GM23338 (cell line): ENCODE results near the gene IL20. TPM values are rescaled to one million over a fixed set of nuclear protein-coding genes. Genes with fewer than 3 reads are reported as not detected.

Experiments used
- ATAC-seq: fragments of 200-7000 bp; cut with Tn5 transposase; 3 replicates; pipeline ENCODE4 v1.9.1; 2020
- DNase-seq: peaks from one replicate; pipeline ENCODE4 v3.0.0-alpha.2; 2015; ENCODE audit warnings: low spot score
- H2AFZ ChIP-seq: fragments of 200-600 bp; sonication (generic); 2 replicates; pipeline ENCODE4 v1.8.0; 2016; ENCODE audit warnings: antibody characterized with exemption, mild to moderate bottlenecking, moderate library complexity
- H3F3A ChIP-seq: fragments of 200-600 bp; sonication (generic); replicated peaks from 2 replicates; pipeline ENCODE4 v1.8.0; 2017; ENCODE audit warnings: antibody characterized with exemption, mixed run types, low read depth
- H3K27ac ChIP-seq: fragments of 200-600 bp; sonication (generic); 2 replicates; pipeline ENCODE4 v1.6.1; 2016; ENCODE audit warnings: low read depth
- H3K27me3 ChIP-seq: fragments of 200-600 bp; sonication (generic); 2 replicates; pipeline ENCODE4 v1.8.0; 2016; ENCODE audit warnings: mild to moderate bottlenecking, mixed run types, moderate library complexity; ENCODE audit not compliant: insufficient read depth
- H3K36me3 ChIP-seq: fragments of 200-600 bp; sonication (generic); 2 replicates; pipeline ENCODE4 v1.8.0; 2016; ENCODE audit warnings: mild to moderate bottlenecking; ENCODE audit not compliant: insufficient read depth
- H3K4me1 ChIP-seq: fragments of 200-600 bp; sonication (generic); 2 replicates; pipeline ENCODE4 v1.8.0; 2016; ENCODE audit warnings: mild to moderate bottlenecking, moderate library complexity; ENCODE audit not compliant: insufficient read depth
- H3K4me2 ChIP-seq: fragments of 200-600 bp; sonication (generic); 2 replicates; pipeline ENCODE4 v1.7.1; 2017; ENCODE audit warnings: mixed run types
- H3K4me3 ChIP-seq: fragments of 200-600 bp; sonication (generic); 2 replicates; pipeline ENCODE4 v1.6.1; 2016; ENCODE audit warnings: mixed run types
- H3K79me2 ChIP-seq: fragments of 200-600 bp; sonication (generic); replicated peaks from 2 replicates; pipeline ENCODE4 v1.8.0; 2017; ENCODE audit warnings: mild to moderate bottlenecking; ENCODE audit not compliant: insufficient read depth
- H3K9me2 ChIP-seq: fragments of 200-600 bp; sonication (generic); 2 replicates; pipeline ENCODE4 v1.8.0; 2017; ENCODE audit not compliant: insufficient read depth
- H4K20me1 ChIP-seq: fragments of 200-600 bp; sonication (generic); replicated peaks from 2 replicates; pipeline ENCODE4 v1.8.0; 2017; ENCODE audit warnings: mild to moderate bottlenecking; ENCODE audit not compliant: insufficient read depth
- H3K27ac Mint-ChIP-seq: 2 replicates; pipeline ENCODE4 v1.8.0; 2020; ENCODE audit warnings: inconsistent platforms, mild to moderate bottlenecking, moderate library complexity, mixed read lengths
- H3K27me3 Mint-ChIP-seq: 3 replicates; pipeline ENCODE4 v1.8.0; 2022; ENCODE audit warnings: low read depth, mild to moderate bottlenecking, moderate library complexity, mixed read lengths, inconsistent platforms; ENCODE audit not compliant: insufficient read depth, poor library complexity
- H3K36me3 Mint-ChIP-seq: 3 replicates; pipeline ENCODE4 v1.8.0; 2021; ENCODE audit warnings: low read depth, mild to moderate bottlenecking, inconsistent platforms, moderate library complexity, mixed read lengths
- H3K4me1 Mint-ChIP-seq: 3 replicates; pipeline ENCODE4 v1.8.0; 2020; ENCODE audit warnings: mild to moderate bottlenecking, inconsistent platforms, mixed read lengths
- H3K4me3 Mint-ChIP-seq: 3 replicates; pipeline ENCODE4 v1.8.0; 2021; ENCODE audit warnings: moderate library complexity, mild to moderate bottlenecking, inconsistent platforms, mixed read lengths
- H3K9me3 Mint-ChIP-seq: 3 replicates; pipeline ENCODE4 v1.8.0; 2020; ENCODE audit warnings: moderate library complexity, mild to moderate bottlenecking, inconsistent platforms, mixed read lengths
- CREB1 ChIP-seq: fragments of 250-450 bp; sonication (Bioruptor Pico); IDR thresholded peaks from 2 replicates; pipeline ENCODE4 v1.5.0; 2020; ENCODE audit warnings: low read depth, mild to moderate bottlenecking, moderate library complexity
- CTCF ChIP-seq, 2 experiments: fragments of 200-600 bp in 1 of 2; sonication (generic) in 1 of 2; conservative IDR thresholded peaks; 2 replicates each; pipeline versions ENCODE4 v1.5.1 to v1.6.1; 2016 to 2017; ENCODE audit warnings: antibody characterized with exemption in 2 of 2, low read depth in 2 of 2, mild to moderate bottlenecking in 2 of 2, moderate library complexity in 1 of 2
- EZH2 ChIP-seq: fragments of 200-600 bp; sonication (generic); IDR thresholded peaks from one replicate; pipeline ENCODE4 v1.8.0; 2017; ENCODE audit warnings: antibody characterized with exemption, mild to moderate bottlenecking, low read depth; ENCODE audit not compliant: unreplicated experiment
- EZH2phosphoT487 ChIP-seq: fragments of 200-600 bp; sonication (generic); IDR thresholded peaks from one replicate; pipeline ENCODE4 v1.8.1; 2018; ENCODE audit warnings: antibody characterized with exemption; ENCODE audit not compliant: unreplicated experiment
- JUNB ChIP-seq: IDR thresholded peaks from one replicate; pipeline ENCODE4 v1.6.1; 2016; ENCODE audit warnings: antibody characterized with exemption; ENCODE audit not compliant: unreplicated experiment
- POLR2AphosphoS5 ChIP-seq: IDR thresholded peaks from 2 replicates; pipeline ENCODE4 v1.6.1; 2016; ENCODE audit warnings: antibody characterized with exemption, low read depth
- STAT1 ChIP-seq: IDR thresholded peaks from one replicate; pipeline ENCODE4 v1.6.1; 2016; ENCODE audit warnings: antibody characterized with exemption; ENCODE audit not compliant: unreplicated experiment
- ZNF331 ChIP-seq: fragments of 250-450 bp; sonication (Bioruptor Pico); IDR thresholded peaks from 2 replicates; pipeline ENCODE4 v1.5.0; 2020; ENCODE audit warnings: low read depth, mild to moderate bottlenecking, moderate library complexity
- polyA plus RNA-seq: library from polyadenylated mRNA; unstranded; fragments of >200 nt; fragmentation: Nextera tagmentation; extraction: Ambion mirVana; gene quantifications from 2 replicates; pipeline ENCODE4 v1.2.1, GENCODE V29; 2016
- total RNA-seq: library from RNA; depleted of rRNA; stranded (reverse); fragments of >200 nt; shearing (Covaris generic); gene quantifications from 2 replicates; pipeline ENCODE4 v1.2.3, GENCODE V29; 2014
- TF ChIP-seq, protein P1 (sequence below): fragments of 250-450 bp; sonication (Bioruptor Pico); IDR thresholded peaks from 2 replicates; pipeline ENCODE4 v1.5.0; 2020; ENCODE audit warnings: mild to moderate bottlenecking, moderate library complexity

IL20 gene
- total and polyA plus RNA-seq, 2 experiments from 2014 or later = not detected

- TF ChIP-seq, protein P1, sequence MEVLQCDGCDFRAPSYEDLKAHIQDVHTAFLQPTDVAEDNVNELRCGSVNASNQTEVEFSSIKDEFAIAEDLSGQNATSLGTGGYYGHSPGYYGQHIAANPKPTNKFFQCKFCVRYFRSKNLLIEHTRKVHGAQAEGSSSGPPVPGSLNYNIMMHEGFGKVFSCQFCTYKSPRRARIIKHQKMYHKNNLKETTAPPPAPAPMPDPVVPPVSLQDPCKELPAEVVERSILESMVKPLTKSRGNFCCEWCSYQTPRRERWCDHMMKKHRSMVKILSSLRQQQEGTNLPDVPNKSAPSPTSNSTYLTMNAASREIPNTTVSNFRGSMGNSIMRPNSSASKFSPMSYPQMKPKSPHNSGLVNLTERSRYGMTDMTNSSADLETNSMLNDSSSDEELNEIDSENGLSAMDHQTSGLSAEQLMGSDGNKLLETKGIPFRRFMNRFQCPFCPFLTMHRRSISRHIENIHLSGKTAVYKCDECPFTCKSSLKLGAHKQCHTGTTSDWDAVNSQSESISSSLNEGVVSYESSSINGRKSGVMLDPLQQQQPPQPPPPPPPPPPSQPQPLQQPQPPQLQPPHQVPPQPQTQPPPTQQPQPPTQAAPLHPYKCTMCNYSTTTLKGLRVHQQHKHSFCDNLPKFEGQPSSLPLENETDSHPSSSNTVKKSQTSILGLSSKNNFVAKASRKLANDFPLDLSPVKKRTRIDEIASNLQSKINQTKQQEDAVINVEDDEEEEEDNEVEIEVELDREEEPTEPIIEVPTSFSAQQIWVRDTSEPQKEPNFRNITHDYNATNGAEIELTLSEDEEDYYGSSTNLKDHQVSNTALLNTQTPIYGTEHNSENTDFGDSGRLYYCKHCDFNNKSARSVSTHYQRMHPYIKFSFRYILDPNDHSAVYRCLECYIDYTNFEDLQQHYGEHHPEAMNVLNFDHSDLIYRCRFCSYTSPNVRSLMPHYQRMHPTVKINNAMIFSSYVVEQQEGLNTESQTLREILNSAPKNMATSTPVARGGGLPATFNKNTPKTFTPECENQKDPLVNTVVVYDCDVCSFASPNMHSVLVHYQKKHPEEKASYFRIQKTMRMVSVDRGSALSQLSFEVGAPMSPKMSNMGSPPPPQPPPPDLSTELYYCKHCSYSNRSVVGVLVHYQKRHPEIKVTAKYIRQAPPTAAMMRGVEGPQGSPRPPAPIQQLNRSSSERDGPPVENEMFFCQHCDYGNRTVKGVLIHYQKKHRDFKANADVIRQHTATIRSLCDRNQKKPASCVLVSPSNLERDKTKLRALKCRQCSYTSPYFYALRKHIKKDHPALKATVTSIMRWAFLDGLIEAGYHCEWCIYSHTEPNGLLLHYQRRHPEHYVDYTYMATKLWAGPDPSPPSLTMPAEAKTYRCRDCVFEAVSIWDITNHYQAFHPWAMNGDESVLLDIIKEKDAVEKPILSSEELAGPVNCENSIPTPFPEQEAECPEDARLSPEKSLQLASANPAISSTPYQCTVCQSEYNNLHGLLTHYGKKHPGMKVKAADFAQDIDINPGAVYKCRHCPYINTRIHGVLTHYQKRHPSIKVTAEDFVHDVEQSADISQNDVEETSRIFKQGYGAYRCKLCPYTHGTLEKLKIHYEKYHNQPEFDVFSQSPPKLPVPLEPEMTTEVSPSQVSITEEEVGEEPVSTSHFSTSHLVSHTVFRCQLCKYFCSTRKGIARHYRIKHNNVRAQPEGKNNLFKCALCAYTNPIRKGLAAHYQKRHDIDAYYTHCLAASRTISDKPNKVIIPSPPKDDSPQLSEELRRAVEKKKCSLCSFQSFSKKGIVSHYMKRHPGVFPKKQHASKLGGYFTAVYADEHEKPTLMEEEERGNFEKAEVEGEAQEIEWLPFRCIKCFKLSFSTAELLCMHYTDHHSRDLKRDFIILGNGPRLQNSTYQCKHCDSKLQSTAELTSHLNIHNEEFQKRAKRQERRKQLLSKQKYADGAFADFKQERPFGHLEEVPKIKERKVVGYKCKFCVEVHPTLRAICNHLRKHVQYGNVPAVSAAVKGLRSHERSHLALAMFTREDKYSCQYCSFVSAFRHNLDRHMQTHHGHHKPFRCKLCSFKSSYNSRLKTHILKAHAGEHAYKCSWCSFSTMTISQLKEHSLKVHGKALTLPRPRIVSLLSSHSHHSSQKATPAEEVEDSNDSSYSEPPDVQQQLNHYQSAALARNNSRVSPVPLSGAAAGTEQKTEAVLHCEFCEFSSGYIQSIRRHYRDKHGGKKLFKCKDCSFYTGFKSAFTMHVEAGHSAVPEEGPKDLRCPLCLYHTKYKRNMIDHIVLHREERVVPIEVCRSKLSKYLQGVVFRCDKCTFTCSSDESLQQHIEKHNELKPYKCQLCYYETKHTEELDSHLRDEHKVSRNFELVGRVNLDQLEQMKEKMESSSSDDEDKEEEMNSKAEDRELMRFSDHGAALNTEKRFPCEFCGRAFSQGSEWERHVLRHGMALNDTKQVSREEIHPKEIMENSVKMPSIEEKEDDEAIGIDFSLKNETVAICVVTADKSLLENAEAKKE (CRISPR knock-in tag) = no peak
- TF ChIP-seq ZNF331 (CRISPR knock-in tag) = no peak
- no peak for TF ChIP-seq CREB1 (CRISPR knock-in tag)
- TF ChIP-seq STAT1 = no peak
These were observed 18.0 kb upstream of the IL20 start (continued) for GRCh38 chr1:206847337-206847834.

DNA sequence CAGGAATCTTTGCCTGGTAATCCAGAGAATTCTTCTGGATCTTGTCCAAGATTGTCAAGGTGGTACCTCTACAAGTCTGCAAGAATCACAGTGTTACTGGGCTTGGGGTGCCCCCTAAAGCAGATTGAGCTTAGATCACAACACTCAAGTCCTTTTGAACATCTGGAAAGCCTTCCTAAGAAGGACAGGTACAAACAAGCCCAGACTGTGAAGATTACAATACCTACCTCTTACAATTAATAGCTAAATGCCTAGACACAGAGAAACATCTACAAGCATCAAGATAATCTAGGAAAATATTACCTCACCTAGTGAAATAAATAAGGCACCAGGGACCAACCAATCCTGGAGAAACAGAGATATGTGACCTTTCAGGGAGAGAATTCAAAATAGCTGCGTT is 17.5 kb upstream of the IL20 start:
- H3K36me3 ChIP-seq = no peaks in the 10 kb centered on the region
- H2AFZ ChIP-seq = no peak overlapping the region
- DNase-seq = no peak
- H3K27ac ChIP-seq = no peak overlapping the region
- ATAC-seq = no peak
- peaks cover 15% of the 10 kb centered on the region for H3K9me3 Mint-ChIP-seq
- no peak overlapping the region for H3K27ac Mint-ChIP-seq
- H3K79me2 ChIP-seq = no peaks in the 10 kb centered on the region
- no peaks in the 10 kb centered on the region for H3K27me3 Mint-ChIP-seq
- no peaks in the 10 kb centered on the region for H3K36me3 Mint-ChIP-seq
- no peak overlapping the region for H3K4me2 ChIP-seq
- no peaks in the 10 kb centered on the region for H3K9me2 ChIP-seq
- H3F3A ChIP-seq = no peaks in the 10 kb centered on the region
- H3K4me1 ChIP-seq = no peaks in the 10 kb centered on the region
- no peaks in the 10 kb centered on the region for H4K20me1 ChIP-seq
- H3K4me3 ChIP-seq = no peak overlapping the region
- H3K4me1 Mint-ChIP-seq = no peaks in the 10 kb centered on the region
- no peaks in the 10 kb centered on the region for H3K27me3 ChIP-seq
- H3K4me3 Mint-ChIP-seq = no peak overlapping the region
- TF ChIP-seq EZH2 (no peak), CREB1 (CRISPR knock-in tag) (no peak), STAT1 (no peak), EZH2phosphoT487 (no peak), CTCF (conservative IDR thresholded peaks at IDR 0.05; ENCODE audit: low read depth in 2 of 2) (no peak), JUNB (no peak), POLR2AphosphoS5 (no peak)
